SU-DHL-6 (cell line): Measurements from ENCODE around the gene MBTPS2.

ENCODE experiments used
- CTCF ChIP-seq: fragments of 200-600 bp; sonication (generic); IDR thresholded peaks from one replicate; pipeline ENCODE4 v1.5.1; 2017; ENCODE audit warnings: antibody characterized with exemption, mild to moderate bottlenecking, low read length, moderate library complexity; ENCODE audit not compliant: insufficient read depth, poor library complexity, severe bottlenecking
- EZH2phosphoT487 ChIP-seq: fragments of 200-600 bp; sonication (generic), shearing (Covaris generic); conservative IDR thresholded peaks from 2 replicates; pipeline ENCODE4 v1.6.1; 2018; ENCODE audit warnings: mild to moderate bottlenecking, antibody characterized with exemption, low read length, moderate library complexity, mixed read lengths

GRCh38 chrX:21907260-21907659, 67.8 kb downstream of the MBTPS2 start:
- no peak for TF ChIP-seq CTCF
- no peak for TF ChIP-seq EZH2phosphoT487
